ENCODE data around the gene MACC1. TPM values are rescaled to one million over a fixed set of nuclear protein-coding genes. Genes with fewer than 3 reads are reported as not detected.
A peak's percentile ranks its signal among the peaks of the same experiment; 100 is the strongest.

The MACC1 gene
- total RNA-seq, 1 experiment from 2014 or later = 7.9 TPM

DNA sequence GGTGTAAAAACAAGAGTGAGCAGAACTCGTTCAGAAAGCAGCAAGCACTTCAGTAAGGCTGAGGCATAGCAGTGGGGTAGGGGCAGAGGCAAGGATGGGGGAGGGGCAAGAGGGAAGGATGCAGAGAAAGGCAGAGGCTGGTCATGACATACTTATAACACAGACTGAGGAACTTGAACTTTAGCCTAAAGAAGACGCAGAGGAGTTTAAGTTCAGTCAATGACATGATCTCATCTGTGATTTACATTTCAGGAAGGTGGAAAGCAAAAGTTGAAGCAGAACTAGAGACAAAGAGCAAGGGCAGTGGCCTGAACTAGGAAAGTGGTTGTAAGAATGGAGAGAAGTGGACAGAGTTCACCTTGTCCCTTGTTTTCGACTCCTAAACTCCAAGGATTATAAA is 15.8 kb downstream of the MACC1 start:
- CTCF ChIA-PET = no interaction called here
- POLR2A ChIA-PET (ENCODE audit: unreplicated experiment) = no interaction called here
- Histone ChIP-seq H3K9me2 (replicated peaks; ENCODE audit: low read length) (no peaks in the 10 kb centered on the region), H3K27me3 (ENCODE audit: low read length) (no peaks in the 10 kb centered on the region), H3K79me2 (ENCODE audit: low read length) (peaks cover 24% of the 10 kb centered on the region; the same call in 1 of the 2 replicates), H2AFZ (ENCODE audit: low read length) (no peak overlapping the region), H3K9me3 (ENCODE audit: low read length) (no peaks in the 10 kb centered on the region), H4K20me1 (ENCODE audit: low read length) (no peaks in the 10 kb centered on the region), H3K4me1 (ENCODE audit: insufficient read depth, low read length) (peaks cover 37% of the 10 kb centered on the region), H3K27ac (ENCODE audit: low read length) (no peak overlapping the region), H3K36me3 (ENCODE audit: low read depth, low read length) (no peaks in the 10 kb centered on the region), H3K4me3 (ENCODE audit: low read length) (no peak overlapping the region), H3K9ac (ENCODE audit: low read length) (no peak overlapping the region), H3K4me2 (ENCODE audit: low read length) (no peak overlapping the region), H3F3A (ENCODE audit: low read length, unreplicated experiment) (no peaks in the 10 kb centered on the region)
- ATAC-seq (no peak), DNase-seq (peak; percentile 13)
- intact Hi-C loops (cut with micrococcal nuclease) = no loop called here
- TF ChIP-seq, protein P1, sequence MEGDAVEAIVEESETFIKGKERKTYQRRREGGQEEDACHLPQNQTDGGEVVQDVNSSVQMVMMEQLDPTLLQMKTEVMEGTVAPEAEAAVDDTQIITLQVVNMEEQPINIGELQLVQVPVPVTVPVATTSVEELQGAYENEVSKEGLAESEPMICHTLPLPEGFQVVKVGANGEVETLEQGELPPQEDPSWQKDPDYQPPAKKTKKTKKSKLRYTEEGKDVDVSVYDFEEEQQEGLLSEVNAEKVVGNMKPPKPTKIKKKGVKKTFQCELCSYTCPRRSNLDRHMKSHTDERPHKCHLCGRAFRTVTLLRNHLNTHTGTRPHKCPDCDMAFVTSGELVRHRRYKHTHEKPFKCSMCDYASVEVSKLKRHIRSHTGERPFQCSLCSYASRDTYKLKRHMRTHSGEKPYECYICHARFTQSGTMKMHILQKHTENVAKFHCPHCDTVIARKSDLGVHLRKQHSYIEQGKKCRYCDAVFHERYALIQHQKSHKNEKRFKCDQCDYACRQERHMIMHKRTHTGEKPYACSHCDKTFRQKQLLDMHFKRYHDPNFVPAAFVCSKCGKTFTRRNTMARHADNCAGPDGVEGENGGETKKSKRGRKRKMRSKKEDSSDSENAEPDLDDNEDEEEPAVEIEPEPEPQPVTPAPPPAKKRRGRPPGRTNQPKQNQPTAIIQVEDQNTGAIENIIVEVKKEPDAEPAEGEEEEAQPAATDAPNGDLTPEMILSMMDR (conservative IDR thresholded peaks at IDR 0.05; ENCODE audit: low read depth, low read length) = no peak
- BruUV-seq (replicated peaks) = no TSS peak

DNA sequence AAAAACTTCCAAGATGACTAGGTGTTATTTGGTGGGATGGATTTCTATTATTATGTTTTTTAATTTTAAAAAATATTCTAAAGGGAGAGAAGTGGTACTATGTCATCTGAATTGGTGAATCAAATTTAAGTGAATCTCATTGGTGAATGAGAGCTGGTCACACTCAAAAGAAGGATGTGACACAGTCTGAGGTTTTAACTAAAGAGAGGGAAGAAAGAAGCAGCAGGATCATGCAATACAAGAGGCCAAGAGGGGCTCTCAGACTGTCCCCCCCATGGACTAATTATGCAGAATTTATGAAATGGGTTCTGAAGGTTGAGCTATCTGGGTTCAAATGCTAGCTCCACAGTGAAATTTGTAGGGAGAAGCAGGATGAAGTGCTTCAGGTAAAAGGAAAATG is 16.2 kb downstream of the MACC1 start:
- Histone ChIP-seq H3K9ac (ENCODE audit: low read length) (no peak overlapping the region), H4K20me1 (ENCODE audit: low read length) (no peaks in the 10 kb centered on the region), H3K27ac (ENCODE audit: low read length) (no peak overlapping the region), H3K36me3 (ENCODE audit: low read depth, low read length) (no peaks in the 10 kb centered on the region), H3F3A (ENCODE audit: low read length, unreplicated experiment) (no peaks in the 10 kb centered on the region), H3K79me2 (ENCODE audit: low read length) (peaks cover 22% of the 10 kb centered on the region; the same call in 1 of the 2 replicates), H3K4me1 (ENCODE audit: insufficient read depth, low read length) (peaks cover 37% of the 10 kb centered on the region), H3K27me3 (ENCODE audit: low read length) (no peaks in the 10 kb centered on the region), H2AFZ (ENCODE audit: low read length) (no peak overlapping the region), H3K4me2 (ENCODE audit: low read length) (no peak overlapping the region), H3K9me3 (ENCODE audit: low read length) (no peaks in the 10 kb centered on the region), H3K4me3 (ENCODE audit: low read length) (no peak overlapping the region), H3K9me2 (replicated peaks; ENCODE audit: low read length) (no peaks in the 10 kb centered on the region)
- no TSS peak for BruUV-seq (replicated peaks)
- DNase-seq = no peak
- ChIA-PET CTCF (no interaction called here), POLR2A (ENCODE audit: unreplicated experiment) (no interaction called here)
- TF ChIP-seq EZH2 (IDR thresholded peaks at IDR 0.05; ENCODE audit: low read length, unreplicated experiment) = no peak
- no peak for ATAC-seq
- intact Hi-C loops (cut with micrococcal nuclease) = no loop called here

DNA sequence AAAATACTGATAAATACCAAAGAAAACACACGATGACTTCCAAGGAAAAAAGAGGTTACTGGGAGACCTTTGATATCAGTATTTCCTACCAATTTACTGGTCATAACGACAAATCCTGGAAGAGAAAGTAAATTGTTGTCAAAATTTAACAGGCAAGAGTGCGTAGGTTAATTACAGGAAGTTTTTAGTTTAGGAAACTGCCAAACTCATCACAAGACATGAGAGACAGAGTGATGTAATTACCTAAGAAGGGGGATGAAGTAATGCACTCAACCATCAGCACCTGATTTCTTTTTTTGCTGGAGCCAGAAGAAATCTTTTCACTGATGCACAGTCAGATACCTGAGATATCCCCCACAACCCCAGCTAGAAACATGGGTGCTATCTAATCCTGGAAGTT is 16.8 kb downstream of the MACC1 start:
- H3K9me2 ChIP-seq (replicated peaks; ENCODE audit: low read length) = no peaks in the 10 kb centered on the region
- no peak overlapping the region for H3K9ac ChIP-seq (ENCODE audit: low read length)
- peaks cover 16% of the 10 kb centered on the region; the same call in 1 of the 2 replicates for H3K79me2 ChIP-seq (ENCODE audit: low read length)
- BruUV-seq (replicated peaks) = no TSS peak
- H3K27ac ChIP-seq (ENCODE audit: low read length) = 0 out of 2 replicates have a peak overlapping the region, but pooled peaks have one; percentile 10
- POLR2A ChIA-PET (ENCODE audit: unreplicated experiment) = no interaction called here
- no peak overlapping the region for H3K4me3 ChIP-seq (ENCODE audit: low read length)
- H4K20me1 ChIP-seq (ENCODE audit: low read length) = no peaks in the 10 kb centered on the region
- CTCF ChIA-PET = no interaction called here
- ATAC-seq = no peak
- H3F3A ChIP-seq (ENCODE audit: low read length, unreplicated experiment) = no peaks in the 10 kb centered on the region
- no peak for DNase-seq
- H2AFZ ChIP-seq (ENCODE audit: low read length) = no peak overlapping the region
- TF ChIP-seq EZH2 (IDR thresholded peaks at IDR 0.05; ENCODE audit: low read length, unreplicated experiment) = no peak
- TF ChIP-seq, protein P1 (conservative IDR thresholded peaks at IDR 0.05; ENCODE audit: low read depth, low read length) = no peak
- no peaks in the 10 kb centered on the region for H3K9me3 ChIP-seq (ENCODE audit: low read length)
- H3K4me1 ChIP-seq (ENCODE audit: insufficient read depth, low read length) = peaks cover 37% of the 10 kb centered on the region
- H3K4me2 ChIP-seq (ENCODE audit: low read length) = peak overlapping the region; percentile 42
- H3K27me3 ChIP-seq (ENCODE audit: low read length) = no peaks in the 10 kb centered on the region
- no peaks in the 10 kb centered on the region for H3K36me3 ChIP-seq (ENCODE audit: low read depth, low read length)
- intact Hi-C loops (cut with micrococcal nuclease) = no loop called here

Data from PC-3 (cell line).